HCT116 (cell line): Measurements from ENCODE around the gene SPDYE4.

Source experiments
- CEBPB ChIP-seq: IDR thresholded peaks from 2 replicates; pipeline ENCODE4 v1.6.1; 2012; ENCODE audit warnings: low read depth
- ELF1 ChIP-seq: IDR thresholded peaks from 2 replicates; pipeline ENCODE4 v1.6.1; 2012; ENCODE audit warnings: low read depth, borderline replicate concordance
- EZH2 ChIP-seq: fragments of 200-600 bp; sonication (generic); IDR thresholded peaks from 2 replicates; pipeline ENCODE4 v1.6.1; 2017; ENCODE audit warnings: antibody characterized with exemption, mixed run types
- EZH2phosphoT487 ChIP-seq: fragments of 200-600 bp; IDR thresholded peaks from 2 replicates; pipeline ENCODE4 v1.6.1; 2018; ENCODE audit warnings: antibody characterized with exemption, borderline replicate concordance
- POLR2A ChIP-seq: IDR thresholded peaks from 2 replicates; pipeline ENCODE4 v1.7.0; 2011; ENCODE audit warnings: borderline replicate concordance; ENCODE audit not compliant: insufficient read depth, insufficient read length; ENCODE audit errors: extremely low read depth
- POLR2AphosphoS5 ChIP-seq: IDR thresholded peaks from 2 replicates; pipeline ENCODE4 v1.6.1; 2011; ENCODE audit warnings: mild to moderate bottlenecking, low read depth, low read length, moderate library complexity
- RAD21 ChIP-seq: IDR thresholded peaks from 2 replicates; pipeline ENCODE4 v1.6.1; 2012; ENCODE audit warnings: low read depth, mild to moderate bottlenecking
- SIN3A ChIP-seq: IDR thresholded peaks from 2 replicates; pipeline ENCODE4 v1.6.1; 2012; ENCODE audit warnings: low read depth
- SP1 ChIP-seq: IDR thresholded peaks from 2 replicates; pipeline ENCODE4 v1.6.1; 2012; ENCODE audit warnings: low read depth
- ZNF274 ChIP-seq: fragments of 200-500 bp; sonication (Bioruptor generic); IDR thresholded peaks from 2 replicates; pipeline ENCODE4 v1.6.1; 2014; ENCODE audit warnings: mild to moderate bottlenecking, low read depth, low read length, inconsistent platforms
- TF ChIP-seq, protein P1 (sequence below), 3 experiments: fragments of 200-600 bp in 1 of 3; sonication (generic) in 1 of 3; IDR thresholded peaks in 2 of 3; conservative IDR thresholded peaks in 1 of 3; 2 replicates each; pipeline ENCODE4 v1.5.1; 2012 to 2017; ENCODE audit warnings: low read depth in 2 of 3, low read length in 2 of 3, antibody characterized with exemption in 1 of 3, borderline replicate concordance in 1 of 3, control low read depth in 1 of 3, mild to moderate bottlenecking in 1 of 3, mixed read lengths in 1 of 3, mixed run types in 1 of 3, moderate library complexity in 1 of 3; ENCODE audit not compliant: insufficient read depth in 1 of 3
- TF ChIP-seq, protein P2 (sequence below): IDR thresholded peaks from 2 replicates; pipeline ENCODE4 v1.6.1; 2011; ENCODE audit warnings: mild to moderate bottlenecking, low read length, moderate library complexity; ENCODE audit not compliant: insufficient replicate concordance; ENCODE audit errors: extremely low read depth

DNA sequence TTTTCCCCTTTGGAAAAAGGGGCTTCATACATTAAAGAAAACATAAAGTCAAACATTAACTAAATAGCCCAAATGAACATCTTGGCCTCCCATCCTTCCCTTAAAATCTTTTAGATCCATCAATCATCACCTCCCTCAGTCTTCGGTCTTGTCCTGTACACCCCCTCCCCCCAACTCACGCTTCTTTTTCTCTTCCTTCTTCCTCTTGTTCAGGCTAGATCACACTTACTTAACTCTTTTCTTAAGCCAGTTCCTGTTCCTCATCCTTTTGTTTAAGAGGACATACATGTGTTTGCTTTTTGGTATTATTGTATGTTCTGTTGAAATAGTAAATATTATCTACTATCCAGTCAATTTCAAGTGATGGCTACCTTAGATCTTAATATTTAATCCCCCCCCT lies 35.3 kb upstream of the SPDYE4 start:
- no peak for TF ChIP-seq EZH2
- no peak for TF ChIP-seq POLR2A
- TF ChIP-seq, protein P1, sequence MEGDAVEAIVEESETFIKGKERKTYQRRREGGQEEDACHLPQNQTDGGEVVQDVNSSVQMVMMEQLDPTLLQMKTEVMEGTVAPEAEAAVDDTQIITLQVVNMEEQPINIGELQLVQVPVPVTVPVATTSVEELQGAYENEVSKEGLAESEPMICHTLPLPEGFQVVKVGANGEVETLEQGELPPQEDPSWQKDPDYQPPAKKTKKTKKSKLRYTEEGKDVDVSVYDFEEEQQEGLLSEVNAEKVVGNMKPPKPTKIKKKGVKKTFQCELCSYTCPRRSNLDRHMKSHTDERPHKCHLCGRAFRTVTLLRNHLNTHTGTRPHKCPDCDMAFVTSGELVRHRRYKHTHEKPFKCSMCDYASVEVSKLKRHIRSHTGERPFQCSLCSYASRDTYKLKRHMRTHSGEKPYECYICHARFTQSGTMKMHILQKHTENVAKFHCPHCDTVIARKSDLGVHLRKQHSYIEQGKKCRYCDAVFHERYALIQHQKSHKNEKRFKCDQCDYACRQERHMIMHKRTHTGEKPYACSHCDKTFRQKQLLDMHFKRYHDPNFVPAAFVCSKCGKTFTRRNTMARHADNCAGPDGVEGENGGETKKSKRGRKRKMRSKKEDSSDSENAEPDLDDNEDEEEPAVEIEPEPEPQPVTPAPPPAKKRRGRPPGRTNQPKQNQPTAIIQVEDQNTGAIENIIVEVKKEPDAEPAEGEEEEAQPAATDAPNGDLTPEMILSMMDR (IDR thresholded peaks at IDR 0.05 in 2 of 3, conservative IDR thresholded peaks at IDR 0.05 in 1 of 3; ENCODE audit: borderline replicate concordance in 1 of 3, insufficient read depth in 1 of 3, low read depth in 2 of 3, low read length in 2 of 3), result no peak
- TF ChIP-seq POLR2AphosphoS5, result no peak
- TF ChIP-seq CEBPB, result no peak
- TF ChIP-seq, protein P2, sequence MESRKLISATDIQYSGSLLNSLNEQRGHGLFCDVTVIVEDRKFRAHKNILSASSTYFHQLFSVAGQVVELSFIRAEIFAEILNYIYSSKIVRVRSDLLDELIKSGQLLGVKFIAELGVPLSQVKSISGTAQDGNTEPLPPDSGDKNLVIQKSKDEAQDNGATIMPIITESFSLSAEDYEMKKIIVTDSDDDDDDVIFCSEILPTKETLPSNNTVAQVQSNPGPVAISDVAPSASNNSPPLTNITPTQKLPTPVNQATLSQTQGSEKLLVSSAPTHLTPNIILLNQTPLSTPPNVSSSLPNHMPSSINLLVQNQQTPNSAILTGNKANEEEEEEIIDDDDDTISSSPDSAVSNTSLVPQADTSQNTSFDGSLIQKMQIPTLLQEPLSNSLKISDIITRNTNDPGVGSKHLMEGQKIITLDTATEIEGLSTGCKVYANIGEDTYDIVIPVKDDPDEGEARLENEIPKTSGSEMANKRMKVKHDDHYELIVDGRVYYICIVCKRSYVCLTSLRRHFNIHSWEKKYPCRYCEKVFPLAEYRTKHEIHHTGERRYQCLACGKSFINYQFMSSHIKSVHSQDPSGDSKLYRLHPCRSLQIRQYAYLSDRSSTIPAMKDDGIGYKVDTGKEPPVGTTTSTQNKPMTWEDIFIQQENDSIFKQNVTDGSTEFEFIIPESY, result no peak
- no peak for TF ChIP-seq ELF1
- no peak for TF ChIP-seq SIN3A
- TF ChIP-seq EZH2phosphoT487, result no peak
- no peak for TF ChIP-seq SP1
- no peak for TF ChIP-seq RAD21
- no peak for TF ChIP-seq ZNF274
